C4-2B (cell line): ENCODE measurements around the gene MDP1.

Source experiments
- ZFX ChIP-seq: fragments of 450-650 bp; IDR thresholded peaks from 2 replicates; pipeline ENCODE4 v1.6.1; 2017
- TF ChIP-seq, protein P1 (sequence below): fragments of 450-650 bp; conservative IDR thresholded peaks from 2 replicates; pipeline ENCODE4 v1.5.1; 2017; ENCODE audit warnings: mild to moderate bottlenecking

GRCh38 chr14:24243336-24243836, 27.5 kb upstream of the MDP1 start:
- TF ChIP-seq ZFX = no peak
- TF ChIP-seq, protein P1, sequence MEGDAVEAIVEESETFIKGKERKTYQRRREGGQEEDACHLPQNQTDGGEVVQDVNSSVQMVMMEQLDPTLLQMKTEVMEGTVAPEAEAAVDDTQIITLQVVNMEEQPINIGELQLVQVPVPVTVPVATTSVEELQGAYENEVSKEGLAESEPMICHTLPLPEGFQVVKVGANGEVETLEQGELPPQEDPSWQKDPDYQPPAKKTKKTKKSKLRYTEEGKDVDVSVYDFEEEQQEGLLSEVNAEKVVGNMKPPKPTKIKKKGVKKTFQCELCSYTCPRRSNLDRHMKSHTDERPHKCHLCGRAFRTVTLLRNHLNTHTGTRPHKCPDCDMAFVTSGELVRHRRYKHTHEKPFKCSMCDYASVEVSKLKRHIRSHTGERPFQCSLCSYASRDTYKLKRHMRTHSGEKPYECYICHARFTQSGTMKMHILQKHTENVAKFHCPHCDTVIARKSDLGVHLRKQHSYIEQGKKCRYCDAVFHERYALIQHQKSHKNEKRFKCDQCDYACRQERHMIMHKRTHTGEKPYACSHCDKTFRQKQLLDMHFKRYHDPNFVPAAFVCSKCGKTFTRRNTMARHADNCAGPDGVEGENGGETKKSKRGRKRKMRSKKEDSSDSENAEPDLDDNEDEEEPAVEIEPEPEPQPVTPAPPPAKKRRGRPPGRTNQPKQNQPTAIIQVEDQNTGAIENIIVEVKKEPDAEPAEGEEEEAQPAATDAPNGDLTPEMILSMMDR = no peak
